ENCODE data around the gene LCE1B.

LCE1B gene

DNA sequence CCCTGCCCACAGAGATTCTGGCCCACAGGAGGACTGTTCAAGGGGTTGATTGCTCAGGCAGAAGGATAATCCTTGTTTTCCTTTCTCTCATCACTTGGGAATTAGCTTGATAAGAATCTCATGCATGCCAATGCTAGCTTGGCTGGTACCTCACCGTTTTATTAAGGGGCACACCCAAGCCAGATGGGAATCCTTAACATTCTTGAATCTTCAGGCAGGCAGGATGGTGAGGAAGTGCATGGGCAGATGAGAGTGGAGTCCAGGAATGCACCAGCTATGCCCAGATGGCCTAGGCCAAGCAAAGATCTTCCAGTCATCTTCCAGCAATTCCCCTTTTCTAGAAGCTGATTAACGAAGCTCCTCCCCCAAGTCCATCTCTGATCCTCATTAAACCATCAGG lies 43.9 kb downstream of the LCE1B start:
- no peaks in the 10 kb centered on the region for H3K79me2 ChIP-seq (ENCODE audit: control insufficient read depth, low read length)
- no peaks in the 10 kb centered on the region for H3K9me3 ChIP-seq (ENCODE audit: control insufficient read depth, insufficient read depth, low read length)
- H3K4me1 ChIP-seq (ENCODE audit: control insufficient read depth, low read length) = no peaks in the 10 kb centered on the region
- H3K27ac ChIP-seq (ENCODE audit: low read depth, low read length) = no peak overlapping the region
- no peak overlapping the region for H3K4me2 ChIP-seq (ENCODE audit: low read length)
- no peaks in the 10 kb centered on the region for H3K27me3 ChIP-seq (ENCODE audit: control insufficient read depth, low read length)
- H4K20me1 ChIP-seq (ENCODE audit: control insufficient read depth, insufficient read depth, low read depth, low read length) = no peaks in the 10 kb centered on the region
- H3K9me2 ChIP-seq (replicated peaks; ENCODE audit: control insufficient read depth, low read length) = no peaks in the 10 kb centered on the region
- H3K4me3 ChIP-seq (ENCODE audit: low read length) = no peak overlapping the region
- H3F3A ChIP-seq (ENCODE audit: control insufficient read depth, insufficient read depth) = no peaks in the 10 kb centered on the region
- TF ChIP-seq CTCF (IDR thresholded peaks at IDR 0.05; ENCODE audit: low read depth, low read length, poor library complexity, severe bottlenecking) = no peak
- no peaks in the 10 kb centered on the region for H3K36me3 ChIP-seq (ENCODE audit: control insufficient read depth, low read length)

- Histone ChIP-seq H3K4me2 (ENCODE audit: low read length) (no peak overlapping the region), H3F3A (ENCODE audit: control insufficient read depth, insufficient read depth) (no peaks in the 10 kb centered on the region), H3K27me3 (ENCODE audit: control insufficient read depth, low read length) (peaks cover 4% of the 10 kb centered on the region; the same call in 1 of the 2 replicates), H3K9me2 (replicated peaks; ENCODE audit: control insufficient read depth, low read length) (no peaks in the 10 kb centered on the region), H3K27ac (ENCODE audit: low read depth, low read length) (no peak overlapping the region), H3K79me2 (ENCODE audit: control insufficient read depth, low read length) (no peaks in the 10 kb centered on the region), H3K4me1 (ENCODE audit: control insufficient read depth, low read length) (no peaks in the 10 kb centered on the region), H3K9me3 (ENCODE audit: control insufficient read depth, insufficient read depth, low read length) (no peaks in the 10 kb centered on the region), H3K36me3 (ENCODE audit: control insufficient read depth, low read length) (no peaks in the 10 kb centered on the region), H3K4me3 (ENCODE audit: low read length) (no peak overlapping the region), H4K20me1 (ENCODE audit: control insufficient read depth, insufficient read depth, low read depth, low read length) (no peaks in the 10 kb centered on the region)
- TF ChIP-seq CTCF (IDR thresholded peaks at IDR 0.05; ENCODE audit: low read depth, low read length, poor library complexity, severe bottlenecking) = no peak
- no peak for TF ChIP-seq EZH2phosphoT487 (IDR thresholded peaks at IDR 0.05; ENCODE audit: borderline replicate concordance, low read length)
Measured at GRCh38 chr1:152858062-152858461, 46.3 kb downstream of the LCE1B start.

- no peaks in the 10 kb centered on the region for H3K9me2 ChIP-seq (replicated peaks; ENCODE audit: control insufficient read depth, low read length)
- H3K4me1 ChIP-seq (ENCODE audit: control insufficient read depth, low read length) = no peaks in the 10 kb centered on the region
- H3F3A ChIP-seq (ENCODE audit: control insufficient read depth, insufficient read depth) = no peaks in the 10 kb centered on the region
- no peaks in the 10 kb centered on the region for H3K36me3 ChIP-seq (ENCODE audit: control insufficient read depth, low read length)
- no peak within 1 kb of the TSS for H3K4me3 ChIP-seq (ENCODE audit: low read length)
- H3K27ac ChIP-seq (ENCODE audit: low read depth, low read length) = no peak within 1 kb of the TSS
- no peaks in the 10 kb centered on the region for H4K20me1 ChIP-seq (ENCODE audit: control insufficient read depth, insufficient read depth, low read depth, low read length)
- TF ChIP-seq CTCF (IDR thresholded peaks at IDR 0.05; ENCODE audit: low read depth, low read length, poor library complexity, severe bottlenecking) (no peak), EZH2phosphoT487 (IDR thresholded peaks at IDR 0.05; ENCODE audit: borderline replicate concordance, low read length) (no peak)
- H3K9me3 ChIP-seq (ENCODE audit: control insufficient read depth, insufficient read depth, low read length) = no peaks in the 10 kb centered on the region
- no peak within 1 kb of the TSS for H3K4me2 ChIP-seq (ENCODE audit: low read length)
- peaks cover 4% of the 10 kb centered on the region; the same call in 1 of the 2 replicates for H3K27me3 ChIP-seq (ENCODE audit: control insufficient read depth, low read length)
- H3K79me2 ChIP-seq (ENCODE audit: control insufficient read depth, low read length) = no peaks in the 10 kb centered on the region
Measured at GRCh38 chr1:152859696-152860095, 47.9 kb downstream of the LCE1B start, which contains the start of gene LCE7A. TSS of gene LCE7A (plus strand) at chr1:152859996. CDS start at chr1:152860698, 702 bp downstream.

DNA sequence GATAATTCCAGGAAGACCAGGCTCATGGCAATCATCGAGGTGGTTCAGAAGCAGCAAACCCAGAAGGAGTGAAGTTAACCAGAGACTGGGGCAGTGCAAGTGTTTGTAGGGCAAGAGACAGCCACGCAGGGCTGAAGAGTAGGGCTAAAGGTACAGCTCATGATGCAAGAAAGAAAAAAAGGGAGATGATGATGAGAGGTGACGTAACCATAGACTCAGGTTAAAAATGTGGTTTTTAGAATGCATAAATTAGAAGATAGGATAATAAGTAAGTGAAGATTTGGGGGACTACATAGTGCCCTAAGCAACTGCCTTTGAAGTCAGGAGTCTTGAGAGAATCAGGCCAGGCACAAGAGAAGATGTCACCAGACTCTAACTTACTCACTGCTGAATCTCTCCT lies 48.4 kb downstream of the LCE1B start:
- Histone ChIP-seq H3F3A (ENCODE audit: control insufficient read depth, insufficient read depth) (no peaks in the 10 kb centered on the region), H3K27ac (ENCODE audit: low read depth, low read length) (no peak overlapping the region), H3K4me1 (ENCODE audit: control insufficient read depth, low read length) (no peaks in the 10 kb centered on the region), H3K4me3 (ENCODE audit: low read length) (no peak overlapping the region), H3K4me2 (ENCODE audit: low read length) (no peak overlapping the region), H3K9me2 (replicated peaks; ENCODE audit: control insufficient read depth, low read length) (no peaks in the 10 kb centered on the region), H3K9me3 (ENCODE audit: control insufficient read depth, insufficient read depth, low read length) (no peaks in the 10 kb centered on the region), H3K36me3 (ENCODE audit: control insufficient read depth, low read length) (no peaks in the 10 kb centered on the region), H3K79me2 (ENCODE audit: control insufficient read depth, low read length) (no peaks in the 10 kb centered on the region), H3K27me3 (ENCODE audit: control insufficient read depth, low read length) (peaks cover 4% of the 10 kb centered on the region; the same call in 1 of the 2 replicates), H4K20me1 (ENCODE audit: control insufficient read depth, insufficient read depth, low read depth, low read length) (no peaks in the 10 kb centered on the region)
- TF ChIP-seq EZH2phosphoT487 (IDR thresholded peaks at IDR 0.05; ENCODE audit: borderline replicate concordance, low read length) (no peak), CTCF (IDR thresholded peaks at IDR 0.05; ENCODE audit: low read depth, low read length, poor library complexity, severe bottlenecking) (no peak)

Measured in DOHH2 (cell line).